VCaP (cell line): ENCODE results near the gene FUT6.

Source experiments
- H3K27ac ChIP-seq: fragments of 450-650 bp; 2 replicates; pipeline ENCODE4 v1.5.1; 2017
- CTCF ChIP-seq: fragments of 450-650 bp; conservative IDR thresholded peaks from 2 replicates; pipeline ENCODE4 v1.5.1; 2017; ENCODE audit warnings: mild to moderate bottlenecking, moderate library complexity

Gene FUT6

GRCh38 chr19:5832527-5833216 is 6.8 kb downstream of the FUT6 start:
- no peak for TF ChIP-seq CTCF
- no peak overlapping the region for H3K27ac ChIP-seq

DNA sequence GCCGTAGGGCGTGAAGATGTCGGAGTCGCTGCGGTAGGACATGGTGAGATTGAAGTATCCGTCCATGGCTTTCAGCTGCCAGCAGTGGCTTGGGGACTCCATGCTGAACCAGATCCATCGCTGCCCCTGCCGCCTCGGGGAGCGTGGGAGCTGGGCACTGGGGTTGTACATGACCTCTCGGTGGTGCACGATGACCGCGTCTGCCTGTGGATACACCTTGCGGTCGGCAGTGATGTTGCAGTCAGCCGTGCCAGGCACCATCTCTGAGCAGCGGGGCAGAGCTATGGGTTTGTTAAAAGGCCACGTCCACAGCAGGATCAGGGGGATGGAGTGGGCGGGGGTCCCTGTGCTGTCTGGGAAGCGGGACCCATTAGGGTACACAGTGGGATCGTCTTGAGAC is 7.4 kb downstream of the FUT6 start:
- TF ChIP-seq CTCF = no peak
- H3K27ac ChIP-seq = no peak overlapping the region

GRCh38 chr19:5831159-5831558 is 8.3 kb downstream of the FUT6 start:
- no peak for TF ChIP-seq CTCF
- H3K27ac ChIP-seq = no peak overlapping the region

GRCh38 chr19:5829567-5830310 is 9.8 kb downstream of the FUT6 start:
- H3K27ac ChIP-seq = no peak overlapping the region
- no peak for TF ChIP-seq CTCF

DNA sequence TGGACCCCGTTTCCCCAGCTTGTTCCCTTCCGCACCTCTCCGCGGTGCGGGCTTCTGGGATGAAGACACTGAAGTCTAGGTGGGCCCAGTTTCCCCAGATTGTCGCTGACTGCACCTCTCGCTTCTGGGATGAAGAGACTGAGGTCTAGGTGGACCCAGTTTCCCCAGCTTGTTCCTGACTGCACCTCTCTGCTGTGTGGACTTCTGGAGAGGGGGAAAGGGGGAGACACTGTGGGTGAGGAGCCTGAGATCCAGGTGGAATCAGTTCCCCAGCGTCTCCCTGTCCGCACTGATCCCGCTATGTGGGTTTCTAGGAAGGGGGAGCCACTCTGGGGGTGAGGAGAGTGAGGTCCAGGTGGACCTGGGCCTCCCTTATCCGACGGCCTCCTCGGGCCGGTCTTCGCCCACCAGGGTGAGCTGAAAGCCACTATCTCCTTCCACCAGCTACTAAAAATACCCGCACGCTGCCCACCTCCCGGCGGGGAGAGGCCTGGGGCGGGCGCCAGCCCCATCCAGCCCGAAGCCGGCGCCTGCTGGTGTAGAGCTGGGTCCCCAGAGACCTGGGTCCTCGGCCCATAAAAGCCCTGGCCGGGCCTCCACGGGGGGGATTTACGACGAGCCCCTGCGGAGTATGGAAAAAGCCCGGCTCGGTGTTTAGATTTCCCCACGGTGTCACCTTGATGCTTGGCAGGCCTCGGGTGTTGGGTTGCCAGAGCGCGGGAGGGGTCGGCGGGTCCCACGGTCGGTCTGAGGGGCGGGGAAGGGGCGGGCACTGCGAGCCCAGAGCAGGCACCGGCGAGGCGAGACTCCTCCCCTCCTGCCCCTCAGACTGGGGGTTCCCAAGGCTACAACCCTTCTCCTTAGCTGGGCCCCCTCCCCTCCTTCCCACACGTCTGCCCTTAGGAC is 10.6 kb downstream of the FUT6 start:
- no peak for TF ChIP-seq CTCF
- H3K27ac ChIP-seq = peak overlapping the region; percentile 59; the same call in 1 of the 2 replicates

GRCh38 chr19:5827891-5828660 is 11.4 kb downstream of the FUT6 start:
- TF ChIP-seq CTCF = no peak
- peak overlapping the region; percentile 59 for H3K27ac ChIP-seq
